GM12878 (cell line): ENCODE results near the gene NMNAT3. TPM values are rescaled to one million over a fixed set of nuclear protein-coding genes. Genes with fewer than 3 reads are reported as not detected.

Experiments
- CBX3 ChIP-seq: fragments of 200-600 bp; sonication (generic); IDR thresholded peaks from 2 replicates; pipeline ENCODE4 v1.6.1; 2016; ENCODE audit warnings: low read depth, borderline replicate concordance
- CBX5 ChIP-seq: sonication (generic); IDR thresholded peaks from 2 replicates; pipeline ENCODE4 v1.6.1; 2016; ENCODE audit warnings: low read depth, moderate library complexity, mild to moderate bottlenecking, inconsistent platforms
- EP300 ChIP-seq, 2 experiments: fragments of 150-350 bp in 1 of 2; IDR thresholded peaks; 2 replicates each; pipeline ENCODE4 v1.6.1; 2011 to 2012; ENCODE audit warnings: low read depth in 2 of 2, low read length in 2 of 2, borderline replicate concordance in 1 of 2, improper control_type of control experiment in 1 of 2, inconsistent platforms in 1 of 2; ENCODE audit not compliant: control insufficient read depth in 1 of 2
- HCFC1 ChIP-seq: fragments of 150-350 bp; IDR thresholded peaks from 2 replicates; pipeline ENCODE4 v1.6.1; 2014; ENCODE audit warnings: low read length
- HDAC2 ChIP-seq: fragments of 200-600 bp; sonication (generic); IDR thresholded peaks from 2 replicates; pipeline ENCODE4 v1.6.1; 2017
- PAX8 ChIP-seq: fragments of 450-650 bp; IDR thresholded peaks from 2 replicates; pipeline ENCODE4 v1.6.1; 2017; ENCODE audit warnings: mild to moderate bottlenecking, moderate library complexity
- SIN3A ChIP-seq: IDR thresholded peaks from 2 replicates; pipeline ENCODE4 v1.6.1; 2012; ENCODE audit warnings: low read depth, low read length, improper control_type of control experiment
- ZNF687 ChIP-seq: fragments of 450-650 bp; IDR thresholded peaks from 2 replicates; pipeline ENCODE4 v1.6.1; 2017; ENCODE audit warnings: mild to moderate bottlenecking, moderate library complexity
- ZZZ3 ChIP-seq: IDR thresholded peaks from 2 replicates; pipeline ENCODE4 v1.6.1; 2011; ENCODE audit warnings: low read depth; ENCODE audit not compliant: control insufficient read depth, insufficient read length
- polyA plus RNA-seq, 11 experiments: library from polyadenylated mRNA; depleted of rRNA in 4 of 11; unstranded in 6 of 11; stranded (reverse) in 5 of 11; fragments of >200 nt; fragmentation: Nextera tagmentation in 4 of 11; fragmentation: Illumina TruSeq in 1 of 11; extraction: Ambion mirVana in 4 of 11; extraction: Trizol in 1 of 11; gene quantifications; 1 replicate in 1 of 11; 2 replicates in 10 of 11; pipeline versions ENCODE4 v1.2.1 to v1.2.3, GENCODE V29; 2011 to 2016; ENCODE audit warnings: inconsistent platforms in 2 of 11, missing spikeins in 2 of 11, low read depth in 1 of 11
- total RNA-seq, 4 experiments: library from RNA; depleted of rRNA in 3 of 4; stranded (reverse); fragments of >200 nt in 3 of 4; fragmentation: Illumina TruSeq in 1 of 4; extraction: Trizol in 1 of 4; gene quantifications; 2 replicates each; pipeline versions ENCODE4 v1.2.1 to v1.2.3, GENCODE V29; 2013 to 2021
- TF ChIP-seq, protein P1 (sequence below): fragments of 450-650 bp; IDR thresholded peaks from 2 replicates; pipeline ENCODE4 v1.6.1; 2017; ENCODE audit warnings: low read depth, mild to moderate bottlenecking, moderate library complexity
- TF ChIP-seq, protein P2 (sequence below): fragments of 450-650 bp; IDR thresholded peaks from 2 replicates; pipeline ENCODE4 v1.6.1; 2016; ENCODE audit warnings: mild to moderate bottlenecking, moderate library complexity, borderline replicate concordance

The NMNAT3 gene
- total and polyA plus RNA-seq, 10 of the 15 experiments (the other 5 are each of a cell fraction or from before 2014, with no cell fraction given) = under 0.01 to 0.92 (median 0.08) TPM; not detected in 4

DNA sequence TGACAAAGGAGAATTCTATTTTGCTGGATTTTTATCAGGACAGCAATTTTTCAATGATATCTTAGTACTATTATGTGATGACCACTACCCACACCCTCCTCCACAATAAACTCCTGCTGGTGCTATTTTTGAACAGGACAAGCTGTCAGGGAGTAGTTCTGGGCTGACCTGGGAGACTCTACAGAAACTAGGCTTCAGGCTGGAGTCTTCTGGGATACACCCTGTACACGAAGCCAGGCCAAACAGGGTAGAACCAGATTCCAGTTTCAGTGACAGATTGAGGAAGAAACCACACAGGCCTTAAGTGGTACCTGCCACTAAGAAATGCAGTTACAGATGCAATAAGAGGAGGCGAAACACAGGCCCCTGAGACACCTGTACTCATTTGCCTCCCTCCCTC is 12.8 kb downstream of the NMNAT3 start (continued):
- TF ChIP-seq, protein P1, sequence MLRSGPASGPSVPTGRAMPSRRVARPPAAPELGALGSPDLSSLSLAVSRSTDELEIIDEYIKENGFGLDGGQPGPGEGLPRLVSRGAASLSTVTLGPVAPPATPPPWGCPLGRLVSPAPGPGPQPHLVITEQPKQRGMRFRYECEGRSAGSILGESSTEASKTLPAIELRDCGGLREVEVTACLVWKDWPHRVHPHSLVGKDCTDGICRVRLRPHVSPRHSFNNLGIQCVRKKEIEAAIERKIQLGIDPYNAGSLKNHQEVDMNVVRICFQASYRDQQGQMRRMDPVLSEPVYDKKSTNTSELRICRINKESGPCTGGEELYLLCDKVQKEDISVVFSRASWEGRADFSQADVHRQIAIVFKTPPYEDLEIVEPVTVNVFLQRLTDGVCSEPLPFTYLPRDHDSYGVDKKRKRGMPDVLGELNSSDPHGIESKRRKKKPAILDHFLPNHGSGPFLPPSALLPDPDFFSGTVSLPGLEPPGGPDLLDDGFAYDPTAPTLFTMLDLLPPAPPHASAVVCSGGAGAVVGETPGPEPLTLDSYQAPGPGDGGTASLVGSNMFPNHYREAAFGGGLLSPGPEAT = no peak
- TF ChIP-seq CBX5 (no peak), SIN3A (no peak), PAX8 (no peak), HDAC2 (no peak), ZZZ3 (no peak), ZNF687 (no peak), EP300 (IDR thresholded peaks at IDR 0.05; ENCODE audit: borderline replicate concordance in 1 of 2, control insufficient read depth in 1 of 2, low read depth in 2 of 2, low read length in 2 of 2) (no peak), HCFC1 (no peak), CBX3 (no peak)
- TF ChIP-seq, protein P2, sequence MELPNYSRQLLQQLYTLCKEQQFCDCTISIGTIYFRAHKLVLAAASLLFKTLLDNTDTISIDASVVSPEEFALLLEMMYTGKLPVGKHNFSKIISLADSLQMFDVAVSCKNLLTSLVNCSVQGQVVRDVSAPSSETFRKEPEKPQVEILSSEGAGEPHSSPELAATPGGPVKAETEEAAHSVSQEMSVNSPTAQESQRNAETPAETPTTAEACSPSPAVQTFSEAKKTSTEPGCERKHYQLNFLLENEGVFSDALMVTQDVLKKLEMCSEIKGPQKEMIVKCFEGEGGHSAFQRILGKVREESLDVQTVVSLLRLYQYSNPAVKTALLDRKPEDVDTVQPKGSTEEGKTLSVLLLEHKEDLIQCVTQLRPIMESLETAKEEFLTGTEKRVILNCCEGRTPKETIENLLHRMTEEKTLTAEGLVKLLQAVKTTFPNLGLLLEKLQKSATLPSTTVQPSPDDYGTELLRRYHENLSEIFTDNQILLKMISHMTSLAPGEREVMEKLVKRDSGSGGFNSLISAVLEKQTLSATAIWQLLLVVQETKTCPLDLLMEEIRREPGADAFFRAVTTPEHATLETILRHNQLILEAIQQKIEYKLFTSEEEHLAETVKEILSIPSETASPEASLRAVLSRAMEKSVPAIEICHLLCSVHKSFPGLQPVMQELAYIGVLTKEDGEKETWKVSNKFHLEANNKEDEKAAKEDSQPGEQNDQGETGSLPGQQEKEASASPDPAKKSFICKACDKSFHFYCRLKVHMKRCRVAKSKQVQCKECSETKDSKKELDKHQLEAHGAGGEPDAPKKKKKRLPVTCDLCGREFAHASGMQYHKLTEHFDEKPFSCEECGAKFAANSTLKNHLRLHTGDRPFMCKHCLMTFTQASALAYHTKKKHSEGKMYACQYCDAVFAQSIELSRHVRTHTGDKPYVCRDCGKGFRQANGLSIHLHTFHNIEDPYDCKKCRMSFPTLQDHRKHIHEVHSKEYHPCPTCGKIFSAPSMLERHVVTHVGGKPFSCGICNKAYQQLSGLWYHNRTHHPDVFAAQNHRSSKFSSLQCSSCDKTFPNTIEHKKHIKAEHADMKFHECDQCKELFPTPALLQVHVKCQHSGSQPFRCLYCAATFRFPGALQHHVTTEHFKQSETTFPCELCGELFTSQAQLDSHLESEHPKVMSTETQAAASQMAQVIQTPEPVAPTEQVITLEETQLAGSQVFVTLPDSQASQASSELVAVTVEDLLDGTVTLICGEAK = no peak
